ENCODE measurements around the gene TRAPPC11.

DNA sequence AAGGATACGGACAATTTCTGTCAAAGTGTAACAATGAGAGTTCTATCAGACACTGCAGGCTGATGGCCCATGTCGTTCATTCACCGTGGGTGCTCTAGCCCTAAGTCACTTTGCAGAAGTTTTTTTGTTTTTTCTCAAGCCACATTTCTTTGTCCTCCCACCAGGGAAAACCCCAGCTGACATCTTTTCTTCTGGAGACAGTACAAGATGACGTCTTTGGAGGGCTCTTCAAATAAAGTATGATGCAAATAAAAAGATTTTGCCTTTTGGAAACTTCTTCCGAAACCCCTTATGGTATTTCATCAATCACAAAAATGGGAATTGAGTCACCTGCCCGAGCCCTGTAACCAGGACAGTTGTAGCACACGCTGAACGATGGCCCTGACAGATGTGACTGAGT, 73.2 kb downstream of the TRAPPC11 start:
- TF ChIP-seq ESRRA (IDR thresholded peaks at IDR 0.05; ENCODE audit: borderline replicate concordance, low read depth), result no peak
- TF ChIP-seq ERF (CRISPR knock-in tag; IDR thresholded peaks at IDR 0.05), result no peak
- TF ChIP-seq JUN (IDR thresholded peaks at IDR 0.05; ENCODE audit: borderline replicate concordance, low read depth, low read length), result no peak
- TF ChIP-seq JUN (CRISPR knock-in tag; IDR thresholded peaks at IDR 0.05; ENCODE audit: borderline replicate concordance), result no peak
- TF ChIP-seq, protein P1, sequence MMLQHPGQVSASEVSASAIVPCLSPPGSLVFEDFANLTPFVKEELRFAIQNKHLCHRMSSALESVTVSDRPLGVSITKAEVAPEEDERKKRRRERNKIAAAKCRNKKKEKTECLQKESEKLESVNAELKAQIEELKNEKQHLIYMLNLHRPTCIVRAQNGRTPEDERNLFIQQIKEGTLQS (IDR thresholded peaks at IDR 0.05), result no peak
- TF ChIP-seq, protein P1 (CRISPR knock-in tag; conservative IDR thresholded peaks at IDR 0.05), result no peak
- no peak for TF ChIP-seq TEAD4 (IDR thresholded peaks at IDR 0.05; ENCODE audit: low read length)
- no peak for TF ChIP-seq TEAD4 (CRISPR knock-in tag; IDR thresholded peaks at IDR 0.05; ENCODE audit: borderline replicate concordance)
- no peak for TF ChIP-seq CSDE1 (IDR thresholded peaks at IDR 0.05)
- no peak for TF ChIP-seq EP300 (IDR thresholded peaks at IDR 0.05; ENCODE audit: low read length)
- TF ChIP-seq, protein P2, sequence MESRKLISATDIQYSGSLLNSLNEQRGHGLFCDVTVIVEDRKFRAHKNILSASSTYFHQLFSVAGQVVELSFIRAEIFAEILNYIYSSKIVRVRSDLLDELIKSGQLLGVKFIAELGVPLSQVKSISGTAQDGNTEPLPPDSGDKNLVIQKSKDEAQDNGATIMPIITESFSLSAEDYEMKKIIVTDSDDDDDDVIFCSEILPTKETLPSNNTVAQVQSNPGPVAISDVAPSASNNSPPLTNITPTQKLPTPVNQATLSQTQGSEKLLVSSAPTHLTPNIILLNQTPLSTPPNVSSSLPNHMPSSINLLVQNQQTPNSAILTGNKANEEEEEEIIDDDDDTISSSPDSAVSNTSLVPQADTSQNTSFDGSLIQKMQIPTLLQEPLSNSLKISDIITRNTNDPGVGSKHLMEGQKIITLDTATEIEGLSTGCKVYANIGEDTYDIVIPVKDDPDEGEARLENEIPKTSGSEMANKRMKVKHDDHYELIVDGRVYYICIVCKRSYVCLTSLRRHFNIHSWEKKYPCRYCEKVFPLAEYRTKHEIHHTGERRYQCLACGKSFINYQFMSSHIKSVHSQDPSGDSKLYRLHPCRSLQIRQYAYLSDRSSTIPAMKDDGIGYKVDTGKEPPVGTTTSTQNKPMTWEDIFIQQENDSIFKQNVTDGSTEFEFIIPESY (CRISPR knock-in tag; IDR thresholded peaks at IDR 0.05), result no peak
- no peak for TF ChIP-seq HDAC1 (IDR thresholded peaks at IDR 0.05)
- TF ChIP-seq, protein P3, sequence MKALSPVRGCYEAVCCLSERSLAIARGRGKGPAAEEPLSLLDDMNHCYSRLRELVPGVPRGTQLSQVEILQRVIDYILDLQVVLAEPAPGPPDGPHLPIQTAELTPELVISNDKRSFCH (CRISPR knock-in tag; IDR thresholded peaks at IDR 0.05), result no peak
- TF ChIP-seq, protein P3 (tag; IDR thresholded peaks at IDR 0.05), result no peak
